Stomach (tissue), 9 donors: Measurements from ENCODE around the gene DCAF5. TPM values are rescaled to one million over a fixed set of nuclear protein-coding genes. Genes with fewer than 3 reads are reported as not detected.
"Not testable (repeated sequence)": the region's sequence is repeated elsewhere in the genome, so short reads cannot be mapped to it uniquely, and the experiment has no call there.

Experiments
- DNase-seq, 2 donors: peaks; one replicate each; pipeline versions ENCODE4 v3.0.0 to v3.0.0-alpha.2; 2013 to 2019
- H3K27ac ChIP-seq, 5 donors: fragments of 200-600 bp in 4 of 5; sonication (generic) in 4 of 5; one replicate each; pipeline ENCODE4 v1.5.1; 2013 to 2019; ENCODE audit warnings: mild to moderate bottlenecking in 1 of 5, moderate library complexity in 1 of 5
- H3K27me3 ChIP-seq, 3 donors: fragments of 200-600 bp; sonication (generic); one replicate each; pipeline ENCODE4 v1.5.1; 2017 to 2019; ENCODE audit warnings: mixed run types in 1 of 3
- H3K36me3 ChIP-seq, 4 donors: fragments of 200-600 bp; sonication (generic); 1 replicate in 3 of 4; 2 replicates in 1 of 4; pipeline ENCODE4 v1.5.1; 2016 to 2019
- H3K4me1 ChIP-seq, 4 donors: fragments of 200-600 bp; sonication (generic); one replicate each; pipeline ENCODE4 v1.5.1; 2016 to 2019
- H3K4me3 ChIP-seq, 4 donors: fragments of 200-600 bp; sonication (generic) in 3 of 4; one replicate each; pipeline ENCODE4 v1.5.1; 2016 to 2019; ENCODE audit warnings: mild to moderate bottlenecking in 1 of 4
- H3K9me3 ChIP-seq, 4 donors: fragments of 200-600 bp; sonication (generic); one replicate each; pipeline ENCODE4 v1.5.1; 2016 to 2019
- CTCF ChIP-seq, 7 experiments: fragments of 450-650 bp in 4 of 7; fragments of 200-600 bp in 3 of 7; sonication (generic) in 3 of 7; IDR thresholded peaks; one replicate each; pipeline ENCODE4 v1.5.1; 2016 to 2019; ENCODE audit warnings: antibody characterized with exemption in 7 of 7, control low read depth in 2 of 7, mild to moderate bottlenecking in 1 of 7
- EP300 ChIP-seq: sonication (generic); formaldehyde crosslinking; IDR thresholded peaks from one replicate; pipeline ENCODE4 v1.6.1; 2017; ENCODE audit warnings: antibody characterized with exemption
- POLR2A ChIP-seq, 4 donors: fragments of 450-650 bp; IDR thresholded peaks; one replicate each; pipeline ENCODE4 v1.6.1; 2016; ENCODE audit warnings: antibody characterized with exemption in 4 of 4, control low read depth in 2 of 4, mild to moderate bottlenecking in 1 of 4, moderate library complexity in 1 of 4
- POLR2AphosphoS5 ChIP-seq, 3 donors: sonication (generic); formaldehyde crosslinking; IDR thresholded peaks; one replicate each; pipeline ENCODE4 v1.6.1; 2016; ENCODE audit warnings: antibody characterized with exemption in 3 of 3
- WGBS, 5 donors: extraction: QIAGEN DNeasy Blood & Tissue Kit in 3 of 5; methylation state at CpG; one replicate each; pipeline versions ENCODE4 v1.1.5 to v1.1.7; 2013 to 2018; 5-methylcytosine and 5-hydroxymethylcytosine counted together
- intact Hi-C: fragments of 100-400 bp; cut with DNase I; formaldehyde crosslinking; loops from one replicate; pipeline ENCODE4 v1.15.1; 2023; ENCODE audit warnings: low total_unique reads
- polyA plus RNA-seq, 3 donors: library from polyadenylated mRNA; stranded (reverse); fragments of 200-250 nt; gene quantifications; one replicate each; pipeline ENCODE4 v1.2.3, GENCODE V29; 2013
- total RNA-seq, 5 donors: library from RNA; depleted of rRNA; stranded (reverse); fragments of >200 nt; gene quantifications; one replicate each; pipeline versions ENCODE4 v1.1.0 to v1.2.3, GENCODE V29; 2014 to 2016
- donor health status: healthy with polysubstance abuse.
- donor health status: Bipolar disorder and iron deficiency.
- donor health status: healthy.

Gene DCAF5
- total and polyA plus RNA-seq, 8 donors: 13.9 to 80.5 (median 26.9) TPM

GRCh38 chr14:69190191-69190590 is 37.3 kb upstream of the DCAF5 start:
- Histone ChIP-seq H3K4me1 (peaks cover 0 to 16% (median 8%) of the 10 kb centered on the region in 4 donors), H3K27ac (no peak overlapping the region), H3K27me3 (no peaks in the 10 kb centered on the region), H3K4me3 (no peak overlapping the region), H3K9me3 (no peaks in the 10 kb centered on the region), H3K36me3 (no peaks in the 10 kb centered on the region)
- TF ChIP-seq POLR2A (IDR thresholded peaks at IDR 0.05) (no peak), POLR2AphosphoS5 (IDR thresholded peaks at IDR 0.05) (no peak), CTCF (IDR thresholded peaks at IDR 0.05) (no peak), EP300 (no peak)
- DNase-seq: no peak
- 88 to 99% (median 98%) methylated on average over 2 of the region's 2 CpGs for WGBS, 5 donors
- intact Hi-C loops: loop anchor here (10.0 kb wide), 1 partner anchor 45 kb away; no protein-coding TSS in a partner anchor

- Histone ChIP-seq H3K4me1 (no peaks in the 10 kb centered on the region), H3K27ac (no peak overlapping the region), H3K27me3 (no peaks in the 10 kb centered on the region), H3K4me3 (no peak overlapping the region), H3K36me3 (no peaks in the 10 kb centered on the region), H3K9me3 (no peaks in the 10 kb centered on the region)
- intact Hi-C loops: no loop called here
- DNase-seq: no peak
- WGBS, 5 donors: 66 to 84% (median 69%) methylated on average over 4 of the region's 4 CpGs
- TF ChIP-seq CTCF (IDR thresholded peaks at IDR 0.05) (no peak), POLR2A (IDR thresholded peaks at IDR 0.05) (no peak), POLR2AphosphoS5 (IDR thresholded peaks at IDR 0.05) (no peak), EP300 (no peak)
Measured at GRCh38 chr14:69183735-69184134, 30.8 kb upstream of the DCAF5 start.

DNA sequence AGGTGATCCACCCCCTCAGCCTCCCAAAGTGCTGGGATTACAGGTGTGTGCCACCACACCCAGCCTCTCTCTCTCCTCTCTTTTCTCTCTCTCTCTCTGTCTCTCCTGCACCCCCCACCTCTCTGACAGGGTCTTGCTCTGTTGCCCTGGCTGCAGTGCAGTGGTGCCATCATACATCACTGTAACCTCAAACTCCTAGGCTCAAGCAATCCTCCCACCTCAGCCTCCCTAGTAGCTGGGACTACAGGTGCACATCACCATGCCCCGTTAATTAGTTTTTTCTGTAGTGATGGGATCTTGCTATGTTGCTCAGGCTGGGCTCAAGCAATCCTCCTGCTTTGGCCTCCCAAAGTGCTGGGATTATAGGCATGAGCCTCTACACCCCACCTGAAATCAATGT is 29.7 kb upstream of the DCAF5 start:
- H3K36me3 ChIP-seq, H3K4me1 ChIP-seq, H3K9me3 ChIP-seq, H3K27ac ChIP-seq, intact Hi-C loops, H3K4me3 ChIP-seq, H3K27me3 ChIP-seq, DNase-seq: not testable (repeated sequence)
- 86 to 100% (median 96%) methylated on average over 1 of the region's 1 CpG for WGBS, 5 donors

DNA sequence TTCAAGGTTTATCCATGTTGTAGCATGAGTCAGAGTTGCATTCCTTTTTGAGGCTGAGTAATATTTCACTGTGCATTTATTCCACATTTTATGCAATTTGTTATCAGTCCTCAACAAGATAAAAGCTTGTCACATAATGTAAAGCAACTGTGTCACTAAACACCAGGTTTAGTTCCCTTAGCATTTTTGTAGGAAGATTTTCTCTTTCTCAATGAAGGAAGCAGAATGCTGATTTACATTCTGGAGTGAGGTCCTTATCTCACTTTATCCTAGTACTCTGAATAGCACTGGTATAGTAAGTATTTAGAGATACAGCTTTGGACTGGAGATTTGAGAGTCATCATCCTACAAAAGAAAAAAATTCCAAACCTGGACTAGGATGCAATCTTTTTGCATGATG is 28.6 kb upstream of the DCAF5 start:
- no peaks in the 10 kb centered on the region for H3K4me1 ChIP-seq
- no peaks in the 10 kb centered on the region for H3K36me3 ChIP-seq
- intact Hi-C loops: no loop called here
- H3K9me3 ChIP-seq: no peaks in the 10 kb centered on the region
- H3K27me3 ChIP-seq: no peaks in the 10 kb centered on the region
- DNase-seq: no peak
- TF ChIP-seq EP300 (no peak), POLR2A (IDR thresholded peaks at IDR 0.05) (no peak), CTCF (IDR thresholded peaks at IDR 0.05) (no peak), POLR2AphosphoS5 (IDR thresholded peaks at IDR 0.05) (no peak)
- no peak overlapping the region for H3K27ac ChIP-seq
- H3K4me3 ChIP-seq: no peak overlapping the region

DNA sequence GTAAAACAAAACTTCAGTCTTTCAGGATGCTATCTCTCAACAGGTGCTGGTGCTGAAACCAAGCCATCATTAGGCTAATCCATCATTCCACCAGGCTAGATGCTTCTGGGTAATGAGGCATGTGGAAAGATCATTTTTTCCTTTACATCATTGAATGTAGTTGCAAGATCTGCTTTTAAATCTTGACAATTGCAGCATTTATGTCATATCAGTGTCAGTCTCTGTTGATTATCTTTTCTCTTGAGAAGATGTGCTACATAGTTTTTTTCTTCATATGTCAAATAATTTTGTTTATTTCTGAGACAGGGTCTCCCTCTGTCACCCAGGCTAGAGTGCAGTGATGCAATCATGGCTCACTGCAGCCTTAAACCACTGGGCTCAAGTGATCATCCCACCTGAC is 22.2 kb upstream of the DCAF5 start:
- no peak for DNase-seq
- TF ChIP-seq CTCF (IDR thresholded peaks at IDR 0.05): no peak
- TF ChIP-seq POLR2AphosphoS5 (IDR thresholded peaks at IDR 0.05): no peak
- TF ChIP-seq POLR2A (IDR thresholded peaks at IDR 0.05): no peak
- TF ChIP-seq EP300: no peak
- Histone ChIP-seq H3K4me3 (no peak overlapping the region), H3K27ac (no peak overlapping the region), H3K4me1 (no peaks in the 10 kb centered on the region), H3K36me3 (no peaks in the 10 kb centered on the region), H3K9me3 (no peaks in the 10 kb centered on the region), H3K27me3 (no peaks in the 10 kb centered on the region)
- intact Hi-C loops: no loop called here
